Lower leg skin (tissue), 3 donors: ENCODE measurements around the gene NMRK2.

Experiments
- CTCF ChIP-seq, 3 donors: fragments of 450-650 bp; IDR thresholded peaks; one replicate each; pipeline ENCODE4 v1.5.1; 2016; ENCODE audit warnings: antibody characterized with exemption in 3 of 3, mild to moderate bottlenecking in 3 of 3, moderate library complexity in 2 of 3
- POLR2A ChIP-seq, 2 donors: fragments of 450-650 bp; IDR thresholded peaks; one replicate each; pipeline ENCODE4 v1.6.1; 2016 to 2017; ENCODE audit warnings: antibody characterized with exemption in 2 of 2, mild to moderate bottlenecking in 1 of 2, moderate library complexity in 1 of 2

DNA sequence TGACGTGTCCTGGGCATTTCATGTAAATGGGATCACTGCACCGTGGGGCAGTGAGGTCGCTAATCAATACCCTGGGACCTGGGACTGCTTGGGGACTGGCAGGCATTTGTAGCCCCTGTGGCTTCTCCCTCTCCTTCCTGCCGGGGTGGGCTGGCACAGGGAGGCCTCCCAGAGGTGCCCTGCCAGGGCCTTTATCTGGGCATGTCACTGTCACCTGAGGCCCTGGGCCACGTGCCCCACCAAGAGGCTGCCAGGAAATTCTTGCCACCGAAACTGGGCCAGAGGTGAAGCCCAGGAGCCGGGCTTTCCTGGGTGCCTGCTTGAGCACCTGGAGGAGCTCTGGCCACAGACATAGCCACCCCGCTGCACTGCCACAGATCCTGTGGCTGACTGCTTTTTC, 1.8 kb upstream of the NMRK2 start:
- no peak for TF ChIP-seq CTCF (IDR thresholded peaks at IDR 0.05)
- no peak for TF ChIP-seq POLR2A (IDR thresholded peaks at IDR 0.05)
